GM12878 (cell line): ENCODE data around the gene PLA2G2C. TPM values are rescaled to one million over a fixed set of nuclear protein-coding genes. Genes with fewer than 3 reads are reported as not detected.

Experiments
- CREB1 ChIP-seq: IDR thresholded peaks from 2 replicates; pipeline ENCODE4 v1.6.1; 2012; ENCODE audit warnings: low read depth, mild to moderate bottlenecking, inconsistent platforms
- CREM ChIP-seq: IDR thresholded peaks from 2 replicates; pipeline ENCODE4 v1.6.1; 2014; ENCODE audit warnings: antibody characterized with exemption, low read depth
- DPF2 ChIP-seq: fragments of 450-650 bp; IDR thresholded peaks from 2 replicates; pipeline ENCODE4 v1.6.1; 2017; ENCODE audit warnings: mild to moderate bottlenecking
- ESRRA ChIP-seq: IDR thresholded peaks from 2 replicates; pipeline ENCODE4 v1.6.1; 2012; ENCODE audit warnings: mild to moderate bottlenecking, low read length, improper control_type of control experiment
- MEF2B ChIP-seq: fragments of 450-650 bp; IDR thresholded peaks from 2 replicates; pipeline ENCODE4 v1.6.1; 2018; ENCODE audit warnings: mild to moderate bottlenecking, moderate library complexity; ENCODE audit not compliant: partially characterized antibody, poor library complexity, severe bottlenecking
- SMC3 ChIP-seq: IDR thresholded peaks from 2 replicates; pipeline ENCODE4 v1.6.1; 2011; ENCODE audit warnings: low read length, improper control_type of control experiment, borderline replicate concordance
- TCF12 ChIP-seq: IDR thresholded peaks from 2 replicates; pipeline ENCODE4 v1.6.1; 2011; ENCODE audit warnings: low read depth, mild to moderate bottlenecking, low read length
- USF1 ChIP-seq: IDR thresholded peaks from 2 replicates; pipeline ENCODE4 v1.6.1; 2011; ENCODE audit warnings: borderline replicate concordance, low read depth, mild to moderate bottlenecking, moderate library complexity, mixed read lengths, low read length; ENCODE audit not compliant: insufficient read depth; ENCODE audit errors: extremely low read length
- polyA plus RNA-seq, 11 experiments: library from polyadenylated mRNA; depleted of rRNA in 4 of 11; unstranded in 6 of 11; stranded (reverse) in 5 of 11; fragments of >200 nt; fragmentation: Nextera tagmentation in 4 of 11; fragmentation: Illumina TruSeq in 1 of 11; extraction: Ambion mirVana in 4 of 11; extraction: Trizol in 1 of 11; gene quantifications; 1 replicate in 1 of 11; 2 replicates in 10 of 11; pipeline versions ENCODE4 v1.2.1 to v1.2.3, GENCODE V29; 2011 to 2016; ENCODE audit warnings: inconsistent platforms in 2 of 11, missing spikeins in 2 of 11, low read depth in 1 of 11
- total RNA-seq, 4 experiments: library from RNA; depleted of rRNA in 3 of 4; stranded (reverse); fragments of >200 nt in 3 of 4; fragmentation: Illumina TruSeq in 1 of 4; extraction: Trizol in 1 of 4; gene quantifications; 2 replicates each; pipeline versions ENCODE4 v1.2.1 to v1.2.3, GENCODE V29; 2013 to 2021
- TF ChIP-seq, protein P1 (sequence below), 3 experiments: IDR thresholded peaks in 2 of 3; conservative IDR thresholded peaks in 1 of 3; 2 replicates each; pipeline ENCODE4 v1.5.1; 2011; ENCODE audit warnings: low read depth in 3 of 3, low read length in 3 of 3, mild to moderate bottlenecking in 3 of 3, control low read depth in 2 of 3, moderate library complexity in 2 of 3, inconsistent platforms in 1 of 3, mixed read lengths in 1 of 3; ENCODE audit not compliant: control insufficient read depth in 2 of 3, insufficient read depth in 1 of 3; ENCODE audit errors: extremely low read depth in 1 of 3

PLA2G2C gene
- total and polyA plus RNA-seq, 10 of the 15 experiments (the other 5 are each of a cell fraction or from before 2014, with no cell fraction given): 0.05 TPM; not detected in 9

- TF ChIP-seq MEF2B (peak; percentile 45), CREM (no peak), CREB1 (no peak), USF1 (no peak), TCF12 (no peak), ESRRA (no peak), SMC3 (peak; percentile 92), DPF2 (no peak)
- TF ChIP-seq, protein P1, sequence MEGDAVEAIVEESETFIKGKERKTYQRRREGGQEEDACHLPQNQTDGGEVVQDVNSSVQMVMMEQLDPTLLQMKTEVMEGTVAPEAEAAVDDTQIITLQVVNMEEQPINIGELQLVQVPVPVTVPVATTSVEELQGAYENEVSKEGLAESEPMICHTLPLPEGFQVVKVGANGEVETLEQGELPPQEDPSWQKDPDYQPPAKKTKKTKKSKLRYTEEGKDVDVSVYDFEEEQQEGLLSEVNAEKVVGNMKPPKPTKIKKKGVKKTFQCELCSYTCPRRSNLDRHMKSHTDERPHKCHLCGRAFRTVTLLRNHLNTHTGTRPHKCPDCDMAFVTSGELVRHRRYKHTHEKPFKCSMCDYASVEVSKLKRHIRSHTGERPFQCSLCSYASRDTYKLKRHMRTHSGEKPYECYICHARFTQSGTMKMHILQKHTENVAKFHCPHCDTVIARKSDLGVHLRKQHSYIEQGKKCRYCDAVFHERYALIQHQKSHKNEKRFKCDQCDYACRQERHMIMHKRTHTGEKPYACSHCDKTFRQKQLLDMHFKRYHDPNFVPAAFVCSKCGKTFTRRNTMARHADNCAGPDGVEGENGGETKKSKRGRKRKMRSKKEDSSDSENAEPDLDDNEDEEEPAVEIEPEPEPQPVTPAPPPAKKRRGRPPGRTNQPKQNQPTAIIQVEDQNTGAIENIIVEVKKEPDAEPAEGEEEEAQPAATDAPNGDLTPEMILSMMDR (IDR thresholded peaks at IDR 0.05 in 2 of 3, conservative IDR thresholded peaks at IDR 0.05 in 1 of 3; ENCODE audit: control insufficient read depth in 2 of 3, extremely low read depth in 1 of 3, insufficient read depth in 1 of 3, low read depth in 3 of 3, low read length in 3 of 3): peak; percentile 80 to 98 (median 93)
Measured at GRCh38 chr1:20194757-20195461, 8.6 kb upstream of the PLA2G2C start (continued).
